Kidney epithelial cell (primary cell): ENCODE data around the gene SLX4IP. TPM values are rescaled to one million over a fixed set of nuclear protein-coding genes. Genes with fewer than 3 reads are reported as not detected.
A peak's percentile ranks its signal among the peaks of the same experiment; 100 is the strongest.
"Not testable (repeated sequence)": the region's sequence is repeated elsewhere in the genome, so short reads cannot be mapped to it uniquely, and the experiment has no call there.

Experiments used
- DNase-seq: peaks from one replicate; pipeline ENCODE4 v3.0.0-alpha.2; 2010; ENCODE audit warnings: low read depth
- H3K27me3 ChIP-seq: 2 replicates; pipeline ENCODE4 v1.6.0; 2011; ENCODE audit warnings: low read length; ENCODE audit not compliant: control insufficient read depth, insufficient read depth
- H3K36me3 ChIP-seq: 2 replicates; pipeline ENCODE4 v1.5.1; 2011; ENCODE audit warnings: low read length; ENCODE audit not compliant: control insufficient read depth, insufficient read depth
- H3K4me3 ChIP-seq: 2 replicates; pipeline ENCODE4 v1.5.1; 2011; ENCODE audit warnings: low read depth, mild to moderate bottlenecking, control low read depth, low read length
- total RNA-seq: library from RNA; depleted of rRNA; stranded (reverse); fragments of >200 nt; gene quantifications from 2 replicates; pipeline ENCODE4 v1.2.3, GENCODE V29; 2015
- TF ChIP-seq, protein P1 (sequence below): IDR thresholded peaks from 2 replicates; pipeline ENCODE4 v1.5.1; 2011; ENCODE audit warnings: mild to moderate bottlenecking, moderate library complexity, low read length, control low read depth, inconsistent platforms; ENCODE audit not compliant: insufficient read depth, poor library complexity, severe bottlenecking

Gene SLX4IP
- total RNA-seq: 5.8 TPM in 2 replicates

DNA sequence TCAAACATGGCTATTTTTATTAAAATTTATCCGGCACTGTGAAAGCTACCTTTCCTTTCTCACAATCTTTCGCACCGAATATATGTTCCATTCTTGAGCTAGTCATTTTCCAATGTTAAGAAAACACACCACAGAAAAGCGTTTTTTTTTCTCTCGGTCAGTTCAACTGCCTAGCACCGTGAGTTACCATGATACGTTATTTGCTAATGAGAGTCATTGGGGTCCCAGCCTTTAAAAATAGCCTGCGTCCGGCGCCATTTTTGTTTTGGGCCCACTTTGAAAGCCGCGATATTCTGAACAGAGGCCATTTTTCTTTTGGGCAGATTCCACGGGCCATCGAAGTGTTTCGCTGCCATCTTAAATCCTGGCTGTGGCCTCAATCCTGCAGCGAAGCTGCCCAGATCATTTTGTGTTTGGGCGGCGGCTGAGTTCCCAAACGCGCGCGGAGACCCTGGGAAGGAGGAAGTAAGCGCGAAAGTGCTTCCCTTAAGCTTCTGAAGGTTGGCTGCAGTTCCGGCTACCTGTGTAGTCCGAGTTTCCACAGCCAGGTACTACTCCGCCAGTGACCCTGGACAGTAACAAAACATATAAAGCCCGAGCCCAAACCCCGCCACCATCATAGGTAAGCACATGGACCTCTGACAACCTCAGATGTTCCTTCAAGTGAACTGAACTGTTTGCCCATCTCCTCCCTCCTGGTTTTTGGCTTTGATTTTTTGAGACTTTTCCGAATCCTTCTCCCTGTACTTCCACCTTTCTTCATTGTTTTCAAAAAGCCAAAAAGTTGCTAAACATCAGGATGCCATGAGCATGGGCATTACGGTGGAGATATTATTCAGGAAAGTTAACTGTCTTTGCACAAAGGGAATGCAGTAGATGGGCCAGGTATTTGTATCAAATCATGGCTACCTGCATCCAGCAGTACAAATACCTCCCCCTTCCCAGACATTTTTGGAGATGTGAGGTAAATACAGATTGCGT, at the start of gene SLX4IP:
Gene SLX4IP (plus strand): TSS at position 474 of the 981 bp plus-strand sequence. CDS start 22,900 bp downstream, outside the sequence.
- H3K4me3 ChIP-seq: peak within 1 kb of the TSS; percentile 71
- H3K36me3 ChIP-seq: no peaks in the 10 kb centered on the region

DNA sequence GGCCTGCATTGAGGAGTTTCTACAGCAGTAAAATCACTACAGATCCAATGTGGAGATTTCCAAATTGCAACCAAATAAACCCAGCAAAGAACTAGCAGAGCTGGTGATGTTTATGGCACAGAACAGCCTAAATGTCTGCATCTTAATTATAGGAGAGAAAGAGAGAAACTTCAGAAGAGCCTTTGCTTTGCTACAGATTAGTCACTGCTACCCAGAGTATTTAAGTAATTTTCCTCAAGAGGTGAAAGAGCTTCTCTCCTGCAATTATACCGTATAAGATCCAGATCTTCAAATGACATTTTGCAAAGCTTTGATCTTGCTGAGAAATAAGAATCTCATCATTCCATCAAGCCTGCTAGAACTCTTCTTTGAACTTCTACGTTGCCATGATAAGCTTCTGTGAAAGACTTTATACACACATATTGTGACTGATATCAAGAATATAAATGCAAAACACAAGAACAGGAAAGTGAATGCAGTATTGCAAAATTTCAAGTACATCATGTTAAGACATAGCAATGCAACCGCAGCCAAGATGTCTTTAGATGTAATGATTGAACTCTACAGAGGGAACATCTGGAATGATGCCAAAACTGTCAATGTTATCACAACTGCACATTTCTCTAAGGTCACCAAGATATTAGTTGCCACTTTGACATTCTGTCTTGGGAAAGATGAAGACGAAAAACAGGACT, 49.1 kb upstream of the SLX4IP start:
- Histone ChIP-seq H3K27me3 (no peaks in the 10 kb centered on the region), H3K4me3 (no peak overlapping the region), H3K36me3 (no peaks in the 10 kb centered on the region)
- DNase-seq: no peak
- TF ChIP-seq, protein P1, sequence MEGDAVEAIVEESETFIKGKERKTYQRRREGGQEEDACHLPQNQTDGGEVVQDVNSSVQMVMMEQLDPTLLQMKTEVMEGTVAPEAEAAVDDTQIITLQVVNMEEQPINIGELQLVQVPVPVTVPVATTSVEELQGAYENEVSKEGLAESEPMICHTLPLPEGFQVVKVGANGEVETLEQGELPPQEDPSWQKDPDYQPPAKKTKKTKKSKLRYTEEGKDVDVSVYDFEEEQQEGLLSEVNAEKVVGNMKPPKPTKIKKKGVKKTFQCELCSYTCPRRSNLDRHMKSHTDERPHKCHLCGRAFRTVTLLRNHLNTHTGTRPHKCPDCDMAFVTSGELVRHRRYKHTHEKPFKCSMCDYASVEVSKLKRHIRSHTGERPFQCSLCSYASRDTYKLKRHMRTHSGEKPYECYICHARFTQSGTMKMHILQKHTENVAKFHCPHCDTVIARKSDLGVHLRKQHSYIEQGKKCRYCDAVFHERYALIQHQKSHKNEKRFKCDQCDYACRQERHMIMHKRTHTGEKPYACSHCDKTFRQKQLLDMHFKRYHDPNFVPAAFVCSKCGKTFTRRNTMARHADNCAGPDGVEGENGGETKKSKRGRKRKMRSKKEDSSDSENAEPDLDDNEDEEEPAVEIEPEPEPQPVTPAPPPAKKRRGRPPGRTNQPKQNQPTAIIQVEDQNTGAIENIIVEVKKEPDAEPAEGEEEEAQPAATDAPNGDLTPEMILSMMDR: no peak

More for the DNA sequence above, at the start of gene SLX4IP:
- TF ChIP-seq, protein P1: no peak
- H3K27me3 ChIP-seq: no peaks in the 10 kb centered on the region
- DNase-seq: peak; percentile 91

DNA sequence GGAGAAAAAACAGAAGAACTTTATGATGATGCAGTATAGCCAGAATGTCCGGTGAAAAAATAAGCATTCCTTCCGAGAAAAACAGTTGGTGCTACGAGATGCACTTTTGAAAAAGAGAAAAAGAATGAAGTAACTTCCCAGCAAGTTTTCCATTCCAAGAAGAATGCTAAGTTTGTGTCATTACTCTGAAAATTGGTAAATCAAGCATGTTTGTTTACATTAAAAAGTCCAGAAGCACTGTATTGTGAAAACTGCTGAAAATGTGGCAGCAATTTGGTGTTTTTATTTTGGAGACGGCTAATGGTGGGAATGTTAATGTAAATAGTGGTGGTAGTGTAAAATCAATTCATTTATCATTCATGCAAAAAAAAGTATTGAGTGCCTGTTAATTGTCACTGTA, 47.4 kb upstream of the SLX4IP start:
- TF ChIP-seq, protein P1: no peak
- Histone ChIP-seq H3K36me3 (no peaks in the 10 kb centered on the region), H3K27me3 (no peaks in the 10 kb centered on the region), H3K4me3 (no peak overlapping the region)
- DNase-seq: no peak

DNA sequence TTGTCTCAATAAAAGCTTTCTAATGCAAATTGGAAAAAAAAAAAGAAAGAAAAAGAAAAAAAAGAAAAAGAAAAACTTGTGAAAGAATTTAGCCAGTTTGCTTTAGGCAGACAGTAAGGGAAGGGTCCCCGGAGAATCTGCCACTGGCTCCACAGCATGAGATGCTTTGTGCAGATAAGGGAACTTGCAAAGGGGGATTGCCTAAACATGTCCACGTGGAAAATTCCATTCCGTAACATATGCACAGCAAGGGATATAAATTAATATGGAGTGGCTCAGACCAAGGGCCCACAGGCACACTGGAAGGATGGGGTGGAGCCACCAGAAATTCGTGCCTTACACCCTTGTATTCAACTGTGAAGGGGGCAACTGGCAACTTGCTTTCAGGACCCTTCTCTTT, 46.5 kb upstream of the SLX4IP start:
- Histone ChIP-seq H3K4me3 (no peak overlapping the region), H3K36me3 (no peaks in the 10 kb centered on the region), H3K27me3 (no peaks in the 10 kb centered on the region)
- TF ChIP-seq, protein P1: no peak
- DNase-seq: no peak

DNA sequence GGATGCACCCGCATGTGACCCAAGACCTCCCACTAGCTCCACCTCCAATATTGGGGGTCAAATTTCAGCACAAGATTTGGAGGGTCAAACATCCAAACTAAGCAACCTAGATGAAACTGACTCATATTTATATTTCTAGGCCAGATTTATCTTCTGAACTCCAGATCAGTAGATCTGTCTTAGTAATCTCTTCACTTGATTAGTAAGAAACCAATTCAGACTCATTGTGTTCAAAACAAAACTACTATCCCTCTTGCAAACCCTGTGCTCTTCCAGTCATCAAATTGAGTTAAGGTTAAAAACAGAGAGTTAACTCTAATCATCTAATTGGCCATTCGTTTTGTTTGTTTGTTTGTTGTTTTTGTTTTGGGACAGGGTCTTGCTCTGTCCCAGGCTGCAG, 44.4 kb upstream of the SLX4IP start:
- DNase-seq: no peak
- Histone ChIP-seq H3K27me3 (no peaks in the 10 kb centered on the region), H3K36me3 (no peaks in the 10 kb centered on the region), H3K4me3 (no peak overlapping the region)
- TF ChIP-seq, protein P1: no peak

DNA sequence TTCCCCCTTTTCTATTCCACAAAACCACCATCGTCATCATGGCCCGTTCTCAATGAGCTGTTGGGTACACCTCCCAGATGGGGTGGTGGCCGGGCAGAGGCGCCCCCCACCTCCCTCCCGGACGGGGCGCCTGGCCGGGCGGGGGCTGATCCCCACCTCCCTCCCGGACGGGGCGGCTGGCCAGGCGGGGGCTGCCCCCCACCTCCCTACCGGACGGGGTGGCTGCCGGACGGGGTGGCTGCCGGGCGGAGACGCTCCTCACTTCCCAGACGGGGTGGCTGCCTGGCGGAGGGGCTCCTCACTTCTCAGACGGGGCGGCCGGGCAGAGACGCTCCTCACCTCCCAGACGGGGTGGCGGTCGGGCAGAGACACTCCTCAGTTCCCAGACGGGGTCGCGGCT, 40.4 kb upstream of the SLX4IP start:
- DNase-seq, H3K27me3 ChIP-seq, H3K4me3 ChIP-seq, H3K36me3 ChIP-seq: not testable (repeated sequence)
